ENCODE measurements around the gene DHDDS. TPM values are rescaled to one million over a fixed set of nuclear protein-coding genes. Genes with fewer than 3 reads are reported as not detected.

The DHDDS gene
- polyA plus RNA-seq, 4 donors, result 21.2 to 32.9 (median 30.8) TPM

- DNase-seq (no peak), FAIRE-seq (no peak)
- WGBS, 3 donors, result 3 to 10% (median 7%) methylated on average over 61 to 70 of the region's 70 CpGs
- Histone ChIP-seq H3K4me3 (ENCODE audit: low read depth in 1 of 3, low read length in 3 of 3) (no peak within 1 kb of the TSS), H3K27ac (ENCODE audit: low read depth in 1 of 3, low read length in 2 of 3) (no peak within 1 kb of the TSS), H3K36me3 (ENCODE audit: control insufficient read depth in 3 of 3, insufficient read depth in 2 of 3, low read depth in 1 of 3, low read length in 3 of 3) (no peaks in the 10 kb centered on the region), H3K27me3 (ENCODE audit: control insufficient read depth in 3 of 3, insufficient read depth in 3 of 3, low read length in 3 of 3) (peaks cover 4 to 68% (median 35%) of the 10 kb centered on the region in 3 donors), H3K9me3 (ENCODE audit: control insufficient read depth in 2 of 2, insufficient read depth in 1 of 2, low read depth in 1 of 2, low read length in 1 of 2) (no peaks in the 10 kb centered on the region), H3K4me1 (ENCODE audit: control insufficient read depth in 3 of 3, insufficient read depth in 2 of 3, low read depth in 1 of 3, low read length in 2 of 3) (no peaks in the 10 kb centered on the region)
These were observed 21.2 kb upstream of the DHDDS start, which contains the start of gene LIN28A for GRCh38 chr1:26410706-26411623. Gene LIN28A (plus strand): TSS chr1:26410817. CDS start chr1:26410892, 75 bp downstream.

- no peaks in the 10 kb centered on the region for H3K36me3 ChIP-seq (ENCODE audit: control insufficient read depth in 3 of 3, insufficient read depth in 2 of 3, low read depth in 1 of 3, low read length in 3 of 3)
- H3K4me1 ChIP-seq (ENCODE audit: control insufficient read depth in 3 of 3, insufficient read depth in 2 of 3, low read depth in 1 of 3, low read length in 2 of 3), result no peaks in the 10 kb centered on the region
- H3K27ac ChIP-seq (ENCODE audit: low read depth in 1 of 3, low read length in 2 of 3), result no peak overlapping the region
- DNase-seq (no peak), FAIRE-seq (no peak)
- no peaks in the 10 kb centered on the region for H3K9me3 ChIP-seq (ENCODE audit: control insufficient read depth in 2 of 2, insufficient read depth in 1 of 2, low read depth in 1 of 2, low read length in 1 of 2)
- peaks cover 4 to 75% (median 35%) of the 10 kb centered on the region in 3 donors for H3K27me3 ChIP-seq (ENCODE audit: control insufficient read depth in 3 of 3, insufficient read depth in 3 of 3, low read length in 3 of 3)
- H3K4me3 ChIP-seq (ENCODE audit: low read depth in 1 of 3, low read length in 3 of 3), result no peak overlapping the region
- 11 to 19% (median 13%) methylated on average over 20 of the region's 20 CpGs for WGBS, 3 donors
These were observed 20.5 kb upstream of the DHDDS start for GRCh38 chr1:26411624-26412074.

- WGBS, 3 donors, result 17 to 27% (median 22%) methylated on average over 9 of the region's 9 CpGs
- FAIRE-seq (no peak), DNase-seq (no peak)
- H3K9me3 ChIP-seq (ENCODE audit: control insufficient read depth in 2 of 2, insufficient read depth in 1 of 2, low read depth in 1 of 2, low read length in 1 of 2), result no peaks in the 10 kb centered on the region
- no peak overlapping the region for H3K27ac ChIP-seq (ENCODE audit: low read depth in 1 of 3, low read length in 2 of 3)
- H3K4me1 ChIP-seq (ENCODE audit: control insufficient read depth in 3 of 3, insufficient read depth in 2 of 3, low read depth in 1 of 3, low read length in 2 of 3), result no peaks in the 10 kb centered on the region
- H3K4me3 ChIP-seq (ENCODE audit: low read depth in 1 of 3, low read length in 3 of 3), result no peak overlapping the region
- peaks cover 4 to 76% (median 35%) of the 10 kb centered on the region in 3 donors for H3K27me3 ChIP-seq (ENCODE audit: control insufficient read depth in 3 of 3, insufficient read depth in 3 of 3, low read length in 3 of 3)
- H3K36me3 ChIP-seq (ENCODE audit: control insufficient read depth in 3 of 3, insufficient read depth in 2 of 3, low read depth in 1 of 3, low read length in 3 of 3), result no peaks in the 10 kb centered on the region
These were observed 19.8 kb upstream of the DHDDS start for GRCh38 chr1:26412180-26412840.

GRCh38 chr1:26413031-26413430 lies 19.1 kb upstream of the DHDDS start:
- Histone ChIP-seq H3K27ac (ENCODE audit: low read depth in 1 of 3, low read length in 2 of 3) (no peak overlapping the region), H3K4me3 (ENCODE audit: low read depth in 1 of 3, low read length in 3 of 3) (no peak overlapping the region), H3K4me1 (ENCODE audit: control insufficient read depth in 3 of 3, insufficient read depth in 2 of 3, low read depth in 1 of 3, low read length in 2 of 3) (no peaks in the 10 kb centered on the region), H3K9me3 (ENCODE audit: control insufficient read depth in 2 of 2, insufficient read depth in 1 of 2, low read depth in 1 of 2, low read length in 1 of 2) (no peaks in the 10 kb centered on the region), H3K36me3 (ENCODE audit: control insufficient read depth in 3 of 3, insufficient read depth in 2 of 3, low read depth in 1 of 3, low read length in 3 of 3) (no peaks in the 10 kb centered on the region), H3K27me3 (ENCODE audit: control insufficient read depth in 3 of 3, insufficient read depth in 3 of 3, low read length in 3 of 3) (peaks cover 4 to 76% (median 35%) of the 10 kb centered on the region in 3 donors)
- DNase-seq (no peak), FAIRE-seq (no peak)
- WGBS, 3 donors, result 4 to 10% (median 10%) methylated on average over 1 of the region's 1 CpG

GRCh38 chr1:26417111-26417759 lies 14.9 kb upstream of the DHDDS start:
- no peak for FAIRE-seq
- 20 to 24% (median 23%) methylated on average over 9 of the region's 9 CpGs for WGBS, 3 donors
- peaks cover 0 to 48% (median 12%) of the 10 kb centered on the region in 3 donors for H3K27me3 ChIP-seq (ENCODE audit: control insufficient read depth in 3 of 3, insufficient read depth in 3 of 3, low read length in 3 of 3)

GRCh38 chr1:26418865-26419349 lies 13.2 kb upstream of the DHDDS start:
- Histone ChIP-seq H3K36me3 (ENCODE audit: control insufficient read depth in 3 of 3, insufficient read depth in 2 of 3, low read depth in 1 of 3, low read length in 3 of 3) (no peaks in the 10 kb centered on the region), H3K9me3 (ENCODE audit: control insufficient read depth in 2 of 2, insufficient read depth in 1 of 2, low read depth in 1 of 2, low read length in 1 of 2) (no peaks in the 10 kb centered on the region), H3K27ac (ENCODE audit: low read depth in 1 of 3, low read length in 2 of 3) (no peak overlapping the region), H3K27me3 (ENCODE audit: control insufficient read depth in 3 of 3, insufficient read depth in 3 of 3, low read length in 3 of 3) (peaks cover 0 to 37% (median 3%) of the 10 kb centered on the region in 3 donors), H3K4me1 (ENCODE audit: control insufficient read depth in 3 of 3, insufficient read depth in 2 of 3, low read depth in 1 of 3, low read length in 2 of 3) (no peaks in the 10 kb centered on the region), H3K4me3 (ENCODE audit: low read depth in 1 of 3, low read length in 3 of 3) (no peak overlapping the region)
- FAIRE-seq, result no peak
- 35 to 46% (median 40%) methylated on average over 4 to 5 of the region's 5 CpGs for WGBS, 3 donors
- DNase-seq, result no peak

More at GRCh38 chr1:26417111-26417759, 14.9 kb upstream of the DHDDS start:
- H3K9me3 ChIP-seq (ENCODE audit: control insufficient read depth in 2 of 2, insufficient read depth in 1 of 2, low read depth in 1 of 2, low read length in 1 of 2), result no peaks in the 10 kb centered on the region
- H3K27ac ChIP-seq (ENCODE audit: low read depth in 1 of 3, low read length in 2 of 3), result no peak overlapping the region
- no peak overlapping the region for H3K4me3 ChIP-seq (ENCODE audit: low read depth in 1 of 3, low read length in 3 of 3)
- no peaks in the 10 kb centered on the region for H3K36me3 ChIP-seq (ENCODE audit: control insufficient read depth in 3 of 3, insufficient read depth in 2 of 3, low read depth in 1 of 3, low read length in 3 of 3)
- DNase-seq, result peak; percentile 73 to 82
- H3K4me1 ChIP-seq (ENCODE audit: control insufficient read depth in 3 of 3, insufficient read depth in 2 of 3, low read depth in 1 of 3, low read length in 2 of 3), result no peaks in the 10 kb centered on the region

GRCh38 chr1:26419494-26419893 lies 12.6 kb upstream of the DHDDS start:
- no peak overlapping the region for H3K4me3 ChIP-seq (ENCODE audit: low read depth in 1 of 3, low read length in 3 of 3)
- no peak for DNase-seq
- no peaks in the 10 kb centered on the region for H3K36me3 ChIP-seq (ENCODE audit: control insufficient read depth in 3 of 3, insufficient read depth in 2 of 3, low read depth in 1 of 3, low read length in 3 of 3)
- WGBS, 3 donors, result 22 to 65% (median 42%) methylated on average over 2 of the region's 2 CpGs
- no peaks in the 10 kb centered on the region for H3K9me3 ChIP-seq (ENCODE audit: control insufficient read depth in 2 of 2, insufficient read depth in 1 of 2, low read depth in 1 of 2, low read length in 1 of 2)
- no peak for FAIRE-seq
- no peaks in the 10 kb centered on the region for H3K4me1 ChIP-seq (ENCODE audit: control insufficient read depth in 3 of 3, insufficient read depth in 2 of 3, low read depth in 1 of 3, low read length in 2 of 3)
- H3K27ac ChIP-seq (ENCODE audit: low read depth in 1 of 3, low read length in 2 of 3), result no peak overlapping the region
- H3K27me3 ChIP-seq (ENCODE audit: control insufficient read depth in 3 of 3, insufficient read depth in 3 of 3, low read length in 3 of 3), result peaks cover 0 to 31% (median 3%) of the 10 kb centered on the region in 3 donors

- Histone ChIP-seq H3K4me3 (ENCODE audit: low read depth in 1 of 3, low read length in 3 of 3) (no peak overlapping the region), H3K36me3 (ENCODE audit: control insufficient read depth in 3 of 3, insufficient read depth in 2 of 3, low read depth in 1 of 3, low read length in 3 of 3) (no peaks in the 10 kb centered on the region), H3K4me1 (ENCODE audit: control insufficient read depth in 3 of 3, insufficient read depth in 2 of 3, low read depth in 1 of 3, low read length in 2 of 3) (peaks cover 0 to 14% (median 7%) of the 10 kb centered on the region in 3 donors), H3K9me3 (ENCODE audit: control insufficient read depth in 2 of 2, insufficient read depth in 1 of 2, low read depth in 1 of 2, low read length in 1 of 2) (no peaks in the 10 kb centered on the region), H3K27me3 (ENCODE audit: control insufficient read depth in 3 of 3, insufficient read depth in 3 of 3, low read length in 3 of 3) (peaks cover 0 to 5% (median 2%) of the 10 kb centered on the region in 3 donors), H3K27ac (ENCODE audit: low read depth in 1 of 3, low read length in 2 of 3) (no peak overlapping the region)
- 89 to 94% (median 91%) methylated on average over 2 of the region's 2 CpGs for WGBS, 3 donors
- DNase-seq, result no peak
- FAIRE-seq, result no peak
These were observed 2.4 kb upstream of the DHDDS start for GRCh38 chr1:26429721-26430120.
